Islet of Langerhans (tissue), 1 donor: Measurements from ENCODE around the gene MAP3K4.

Experiments used
- FAIRE-seq: peaks from one replicate; lab custom pipeline; 2011; peaks lifted over from hg19 to GRCh38; lab: Jason Lieb, UNC

MAP3K4 gene

GRCh38 chr6:161127071-161127740 is 135.6 kb downstream of the MAP3K4 start:
- peak; percentile 9 for FAIRE-seq

GRCh38 chr6:161128230-161128629 is 136.7 kb downstream of the MAP3K4 start:
- no peak for FAIRE-seq

- FAIRE-seq, result no peak
Measured at GRCh38 chr6:161128680-161129196, 137.2 kb downstream of the MAP3K4 start.

- no peak for FAIRE-seq
Measured at GRCh38 chr6:161130541-161130940, 139.0 kb downstream of the MAP3K4 start.

GRCh38 chr6:161130967-161131766 is 139.6 kb downstream of the MAP3K4 start:
- no peak for FAIRE-seq

GRCh38 chr6:161132384-161132783 is 140.8 kb downstream of the MAP3K4 start:
- FAIRE-seq, result no peak

GRCh38 chr6:161133963-161134362 is 142.4 kb downstream of the MAP3K4 start:
- FAIRE-seq, result no peak

GRCh38 chr6:161134550-161135298 is 143.2 kb downstream of the MAP3K4 start:
- FAIRE-seq, result no peak

GRCh38 chr6:161135695-161136591 is 144.4 kb downstream of the MAP3K4 start:
- no peak for FAIRE-seq

- FAIRE-seq, result no peak
Measured at GRCh38 chr6:161136655-161137054, 145.1 kb downstream of the MAP3K4 start.

GRCh38 chr6:161137320-161137719 is 145.8 kb downstream of the MAP3K4 start:
- no peak for FAIRE-seq

- no peak for FAIRE-seq
Measured at GRCh38 chr6:161137839-161138542, 146.4 kb downstream of the MAP3K4 start.

GRCh38 chr6:161138543-161139303 is 147.2 kb downstream of the MAP3K4 start:
- no peak for FAIRE-seq

- no peak for FAIRE-seq
Measured at GRCh38 chr6:161139304-161139765, 147.8 kb downstream of the MAP3K4 start.

GRCh38 chr6:161139766-161140553 is 148.4 kb downstream of the MAP3K4 start:
- FAIRE-seq, result no peak

- no peak for FAIRE-seq
Measured at GRCh38 chr6:161140554-161140875, 148.9 kb downstream of the MAP3K4 start.

- no peak for FAIRE-seq
Measured at GRCh38 chr6:161141173-161141572, 149.6 kb downstream of the MAP3K4 start.

- FAIRE-seq, result no peak
Measured at GRCh38 chr6:161142957-161143296, 151.4 kb downstream of the MAP3K4 start.

- no peak for FAIRE-seq
Measured at GRCh38 chr6:161143663-161144430, 152.3 kb downstream of the MAP3K4 start.
